Left colon (tissue), 2 donors: ENCODE data around the gene TNFRSF8. TPM values are rescaled to one million over a fixed set of nuclear protein-coding genes. Genes with fewer than 3 reads are reported as not detected.
"Not testable (repeated sequence)": the region's sequence is repeated elsewhere in the genome, so short reads cannot be mapped to it uniquely, and the experiment has no call there.

ENCODE experiments used
- ATAC-seq: fragments of 200-7000 bp; cut with Tn5 transposase; one replicate; pipeline ENCODE4 v1.9.1; 2020; ENCODE audit warnings: mild to moderate bottlenecking, moderate library complexity
- DNase-seq, 2 donors: peaks; one replicate each; pipeline ENCODE4 v3.0.0-alpha.2; 2020
- intact Hi-C, 2 donors: fragments of 100-400 bp; cut with DNase I in 1 of 2; cut with micrococcal nuclease in 1 of 2; formaldehyde crosslinking; loops; one replicate each; pipeline versions ENCODE4 v1.11.2 to v1.14.0; 2022; cut with DNase I, micrococcal nuclease
- long read RNA-seq: library from polyadenylated mRNA; unstranded; transcript quantifications from one replicate; pipeline ENCODE4 v2.0.0, GENCODE V29; 2021
- total RNA-seq, 2 donors: library from RNA; stranded (reverse); fragmentation: NEBNext Ultra II Directional; extraction: Animal tissue kit (Norgen Biotek cat#: 25700); gene quantifications; one replicate each; pipeline ENCODE4 v1.2.1, GENCODE V29; 2021
- donor health status: DM: no; HTN: no; CAD: no.
- donor health status: DM: yes; HTN: yes; CAD: no.

TNFRSF8 gene
- total RNA-seq, result under 1 TPM; 0.15 to 0.25 TPM
- long read RNA-seq, partial matches to known transcripts, result 0 of 1 reads
- long read RNA-seq, other reads (novel, unspliced or antisense), result 0 of 1 reads

DNA sequence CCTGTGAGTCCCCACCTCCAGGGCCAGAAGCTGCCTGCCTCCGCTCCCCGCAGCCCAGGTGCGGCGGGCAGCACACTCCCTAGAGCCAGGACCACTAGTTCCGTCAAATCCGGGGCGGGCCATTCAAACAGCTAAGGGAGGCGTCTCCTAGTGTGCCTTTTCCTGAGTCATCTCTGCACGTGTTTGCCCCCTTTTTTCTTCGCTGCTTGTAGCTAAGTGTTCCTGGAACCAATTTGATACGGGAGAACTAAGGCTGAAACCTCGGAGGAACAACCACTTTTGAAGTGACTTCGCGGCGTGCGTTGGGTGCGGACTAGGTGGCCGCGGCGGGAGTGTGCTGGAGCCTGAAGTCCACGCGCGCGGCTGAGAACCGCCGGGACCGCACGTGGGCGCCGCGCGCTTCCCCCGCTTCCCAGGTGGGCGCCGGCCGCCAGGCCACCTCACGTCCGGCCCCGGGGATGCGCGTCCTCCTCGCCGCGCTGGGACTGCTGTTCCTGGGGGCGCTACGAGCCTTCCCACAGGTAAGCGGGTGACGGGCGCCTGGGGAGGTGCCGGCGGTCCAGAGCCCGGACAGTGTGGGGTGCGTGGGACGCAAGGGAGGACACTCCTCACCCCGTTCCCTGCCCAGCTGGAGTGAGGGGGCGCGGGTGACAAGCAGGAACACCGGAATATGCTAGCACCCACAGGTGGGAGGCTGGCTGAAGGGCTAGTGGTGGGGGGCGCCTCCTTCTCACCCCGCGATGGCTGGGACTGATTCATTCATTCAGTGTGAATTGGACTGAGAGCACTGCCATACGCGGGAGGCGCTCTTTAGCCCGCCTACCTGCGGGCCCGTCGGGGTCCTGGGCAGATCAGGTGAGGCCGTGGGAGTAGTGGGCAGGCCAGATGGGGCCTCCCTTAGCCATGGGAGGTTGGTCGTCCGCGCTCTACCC, at the start of gene TNFRSF8:
TNFRSF8 (plus strand) TSS at position 163 of the 932 bp plus-strand sequence; CDS start at position 459, 296 bp downstream.
- DNase-seq, result no peak
- intact Hi-C loops, result no loop called here
- no peak for ATAC-seq

DNA sequence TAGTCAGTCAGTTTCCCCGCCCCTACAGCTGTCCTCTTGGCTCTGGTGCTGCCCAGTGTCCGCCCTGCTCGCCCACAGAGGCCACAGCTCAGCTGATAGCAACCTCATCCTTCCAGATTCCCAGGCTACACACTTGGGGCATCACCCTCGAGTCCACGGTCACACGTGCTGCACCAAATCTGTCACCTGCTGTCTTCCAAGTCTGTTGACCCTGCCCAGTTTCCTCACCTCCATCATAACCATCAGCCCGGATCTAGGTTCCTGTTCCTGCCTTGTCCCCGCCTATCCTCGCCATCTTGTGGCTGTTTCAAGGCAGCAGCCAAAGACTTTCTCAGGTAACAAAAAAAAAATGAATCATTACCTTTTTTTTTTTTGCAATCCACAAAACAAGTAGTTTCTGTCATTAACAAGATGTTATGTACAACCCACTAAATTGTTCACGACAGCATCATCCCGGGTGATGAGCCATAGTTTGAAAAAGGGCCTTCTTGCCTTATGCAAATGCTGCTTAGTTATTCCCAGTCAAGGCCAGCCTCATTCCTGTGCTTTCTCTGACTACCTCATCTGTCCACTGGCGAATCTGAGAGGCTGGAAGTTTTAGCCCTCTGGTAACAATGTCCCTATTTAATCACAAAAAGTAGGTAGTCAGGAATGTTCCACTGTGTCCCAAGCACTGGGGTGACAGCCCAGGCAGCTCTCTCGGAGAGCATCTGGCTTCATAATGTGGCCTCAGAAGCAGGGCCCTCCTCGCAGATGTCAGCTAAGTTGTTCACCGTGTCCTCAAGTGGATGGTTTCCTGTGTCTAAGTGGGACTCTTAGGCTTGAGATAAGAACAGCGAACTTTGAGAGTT, 48.7 kb upstream of the TNFRSF8 start:
- ATAC-seq, result no peak
- intact Hi-C loops, result no loop called here
- DNase-seq, result no peak

DNA sequence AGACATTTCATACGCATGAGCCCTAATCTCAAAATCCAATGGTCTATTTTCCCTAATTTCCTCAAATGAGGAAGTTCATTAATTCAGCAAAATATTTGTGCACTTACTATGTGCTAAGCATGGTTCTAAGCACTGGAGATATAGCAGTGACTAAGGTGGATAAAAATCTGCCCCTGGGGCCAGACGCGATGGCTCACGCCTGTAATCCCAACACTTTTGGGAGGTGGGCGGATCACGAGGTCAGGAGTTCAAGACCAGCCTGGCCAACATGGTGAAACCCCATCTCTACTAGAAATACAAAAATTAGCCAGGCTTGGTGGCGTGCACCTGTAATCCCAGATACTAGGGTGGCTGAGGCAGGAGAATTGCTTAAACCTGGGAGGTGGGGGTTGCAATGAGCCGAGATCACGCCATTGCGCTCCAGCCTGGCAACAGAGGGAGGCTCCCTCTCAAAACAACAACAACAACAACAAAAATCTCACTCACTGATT, 48.1 kb upstream of the TNFRSF8 start:
- ATAC-seq (no peak), DNase-seq (no peak)
- intact Hi-C loops, result no loop called here

DNA sequence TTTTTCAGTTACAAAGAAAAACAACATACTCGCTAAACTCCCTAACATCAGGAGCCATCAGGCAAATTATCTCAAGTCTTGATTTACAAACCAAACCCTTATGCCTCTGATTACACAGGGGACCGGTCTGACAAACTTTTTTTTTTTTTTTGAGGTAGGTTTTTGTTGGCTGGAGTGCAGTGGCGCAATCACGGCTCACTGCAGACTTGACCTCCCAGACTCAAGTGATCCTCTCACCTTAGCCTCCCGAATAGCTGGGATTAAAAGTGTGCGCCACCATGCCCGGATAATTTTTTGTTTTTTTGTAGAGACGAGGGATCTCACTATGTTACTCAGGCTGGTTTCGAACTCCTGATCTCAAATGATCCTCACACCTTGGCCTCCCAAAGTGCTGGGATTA, 47.6 kb upstream of the TNFRSF8 start:
- DNase-seq (no peak), ATAC-seq (no peak)
- intact Hi-C loops, result no loop called here

DNA sequence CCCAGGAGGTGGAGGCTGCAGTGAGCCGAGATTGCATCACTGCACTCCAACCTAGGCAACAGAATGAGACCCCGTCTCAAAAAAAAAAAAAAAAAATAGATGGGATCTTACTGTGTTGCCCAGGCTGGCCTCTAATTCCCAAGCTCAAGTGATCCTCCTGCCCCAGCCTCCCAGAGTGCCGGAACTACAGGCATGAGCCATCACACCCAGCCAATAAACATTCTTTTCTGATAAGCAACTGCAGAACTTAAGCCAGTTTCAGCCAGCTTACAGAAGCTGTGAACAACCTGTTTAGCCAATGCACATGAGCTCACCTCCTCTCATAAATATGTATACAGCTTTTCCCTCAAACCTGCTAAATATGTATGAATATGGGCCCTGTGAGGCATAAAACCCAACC, 46.9 kb upstream of the TNFRSF8 start:
- ATAC-seq (peak; percentile 21), DNase-seq (peak in 1 of 2 donors; percentile 23)
- intact Hi-C loops, result no loop called here

DNA sequence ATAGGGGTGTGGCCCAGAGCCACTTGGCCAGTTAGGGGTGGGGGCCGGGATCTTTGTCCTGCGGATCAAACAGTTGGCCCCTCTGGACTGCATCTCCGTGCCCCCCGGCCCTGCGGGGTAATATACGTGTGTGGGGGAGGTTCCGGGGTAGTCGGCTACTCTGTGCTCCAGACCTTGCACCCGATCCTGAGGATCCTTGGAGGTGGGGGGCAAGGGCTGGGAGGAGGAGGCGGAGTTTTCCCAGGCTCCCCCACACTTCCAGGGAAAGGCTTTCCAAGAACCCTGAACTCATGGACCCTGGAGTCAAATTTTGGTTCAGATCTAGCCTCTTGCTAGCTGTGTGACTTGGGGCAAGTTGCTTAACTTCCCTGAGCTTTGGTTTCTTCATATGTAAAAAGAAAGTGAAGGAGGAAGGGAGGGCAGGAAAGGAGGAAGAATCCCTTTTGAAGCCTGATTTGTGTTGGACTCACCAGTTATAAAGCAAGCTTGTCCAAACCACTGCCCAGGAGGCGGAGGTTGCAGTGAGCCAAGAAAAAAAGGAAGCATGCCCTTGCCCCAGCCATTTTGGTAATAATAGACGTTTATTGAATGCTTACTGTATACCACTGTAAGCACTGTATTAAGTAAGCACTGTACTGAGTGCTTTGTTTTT, 43.1 kb upstream of the TNFRSF8 start:
- peak in 1 of 2 donors; percentile 49 for DNase-seq
- peak; percentile 11 for ATAC-seq
- intact Hi-C loops, result no loop called here

DNA sequence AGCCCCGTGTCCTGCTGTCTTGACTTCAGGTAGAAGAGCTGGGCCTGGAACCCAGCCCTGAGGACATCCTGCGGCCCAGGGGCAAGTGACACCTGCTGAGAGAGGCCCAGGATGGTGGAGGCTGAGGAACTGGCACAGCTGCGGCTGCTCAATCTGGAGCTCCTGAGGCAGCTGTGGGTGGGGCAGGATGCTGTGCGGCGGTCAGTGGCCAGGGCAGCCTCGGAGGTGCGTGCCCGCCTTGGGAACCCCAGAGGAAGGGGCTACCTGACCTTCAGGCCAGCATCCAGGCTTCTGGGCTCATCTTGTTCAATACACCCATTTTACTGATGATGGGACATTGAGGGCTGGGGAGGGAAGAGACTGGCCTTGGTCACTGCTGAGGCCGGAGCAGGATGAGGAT, 41.5 kb upstream of the TNFRSF8 start:
- intact Hi-C loops, result no loop called here

DNA sequence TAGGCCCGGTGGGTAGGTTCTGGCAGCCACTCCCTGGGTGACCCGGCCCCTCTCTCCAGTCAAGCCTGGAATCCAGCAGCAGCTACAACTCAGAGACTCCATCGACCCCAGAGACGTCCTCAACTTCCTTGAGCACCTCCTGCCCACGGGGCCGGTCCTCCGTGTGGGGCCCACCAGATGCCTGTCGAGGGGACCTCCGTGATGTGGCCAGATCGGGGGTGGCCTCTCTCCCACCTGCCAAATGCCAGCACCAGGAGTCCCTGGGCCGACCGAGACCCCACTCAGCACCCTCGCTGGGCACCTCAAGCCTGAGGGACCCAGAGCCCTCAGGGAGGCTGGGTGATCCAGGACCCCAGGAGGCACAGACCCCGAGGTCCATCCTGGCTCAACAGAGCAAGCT, 41.1 kb upstream of the TNFRSF8 start:
- DNase-seq (no peak), ATAC-seq (no peak)
- intact Hi-C loops, result no loop called here

More for the DNA sequence above, 41.5 kb upstream of the TNFRSF8 start:
- DNase-seq, result no peak
- no peak for ATAC-seq

DNA sequence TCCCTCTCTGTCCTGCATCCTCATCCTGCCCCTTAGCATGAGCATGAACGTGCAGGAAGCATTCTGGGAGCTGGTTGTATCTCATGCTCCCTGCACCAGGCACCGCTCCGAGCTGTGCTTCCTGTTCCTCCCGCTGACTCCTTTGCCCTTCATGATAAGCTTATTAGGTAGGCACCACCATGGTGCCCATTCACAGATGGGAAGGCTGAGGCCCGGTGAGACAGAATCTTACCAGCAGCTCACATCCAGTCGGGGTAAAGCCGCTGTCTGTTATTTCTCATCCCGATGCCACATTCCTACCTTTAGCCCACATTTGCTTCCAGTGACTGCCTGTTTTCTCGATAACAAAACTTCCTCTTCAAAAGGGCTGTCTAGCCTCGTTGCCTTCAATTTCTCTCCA, 36.5 kb upstream of the TNFRSF8 start:
- no peak for ATAC-seq
- DNase-seq, result no peak
- intact Hi-C loops, result no loop called here

DNA sequence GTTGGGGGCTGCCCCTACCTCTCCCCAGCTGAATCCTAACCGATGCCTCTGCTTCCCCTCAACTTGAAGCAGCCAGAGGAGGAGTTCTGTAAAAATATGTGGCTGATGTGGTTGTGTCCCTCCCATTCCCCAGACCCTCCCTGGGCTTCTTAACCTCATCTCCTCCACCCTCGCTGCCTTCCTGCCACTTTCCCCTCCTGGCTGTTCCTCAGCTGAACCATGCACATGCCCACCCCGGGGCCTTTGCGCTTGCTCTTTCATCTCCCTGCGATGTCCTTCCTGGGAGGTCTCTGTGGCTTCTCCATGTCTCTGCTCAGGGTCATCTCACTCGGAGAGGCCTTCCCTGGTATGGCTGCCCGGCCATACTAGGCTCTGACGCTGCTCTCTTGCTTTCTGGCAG, 34.9 kb upstream of the TNFRSF8 start:
- intact Hi-C loops, result no loop called here
- DNase-seq (no peak), ATAC-seq (no peak)

DNA sequence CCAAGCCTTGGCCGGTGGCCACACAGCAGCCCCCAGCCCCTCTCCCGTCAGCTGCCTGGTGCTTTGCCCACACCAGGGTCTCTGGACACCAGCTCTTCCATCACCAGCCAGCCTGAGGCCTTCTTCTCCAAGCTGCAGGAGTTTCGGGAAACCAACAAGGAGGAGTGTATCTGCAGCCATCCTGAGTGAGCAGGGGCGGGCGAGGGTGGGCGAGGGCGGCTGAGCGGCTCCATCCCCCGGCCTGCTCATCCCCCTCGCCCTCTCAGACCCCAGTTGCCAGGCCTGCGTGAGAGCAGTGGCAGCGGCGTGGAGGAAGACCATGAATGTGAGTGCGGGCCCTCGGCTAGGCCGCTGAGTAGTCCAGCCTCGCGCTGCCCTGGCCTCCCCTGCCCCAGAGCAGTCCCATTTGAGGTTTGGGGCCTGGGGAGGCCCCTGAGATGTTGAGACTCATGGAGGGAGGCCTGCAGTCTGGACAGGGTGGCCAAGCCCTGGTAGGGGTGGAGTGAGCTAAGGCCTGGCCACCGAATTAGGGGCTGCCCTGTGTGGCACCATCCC, 34.1 kb upstream of the TNFRSF8 start:
- DNase-seq (no peak), ATAC-seq (no peak)
- intact Hi-C loops, result no loop called here

DNA sequence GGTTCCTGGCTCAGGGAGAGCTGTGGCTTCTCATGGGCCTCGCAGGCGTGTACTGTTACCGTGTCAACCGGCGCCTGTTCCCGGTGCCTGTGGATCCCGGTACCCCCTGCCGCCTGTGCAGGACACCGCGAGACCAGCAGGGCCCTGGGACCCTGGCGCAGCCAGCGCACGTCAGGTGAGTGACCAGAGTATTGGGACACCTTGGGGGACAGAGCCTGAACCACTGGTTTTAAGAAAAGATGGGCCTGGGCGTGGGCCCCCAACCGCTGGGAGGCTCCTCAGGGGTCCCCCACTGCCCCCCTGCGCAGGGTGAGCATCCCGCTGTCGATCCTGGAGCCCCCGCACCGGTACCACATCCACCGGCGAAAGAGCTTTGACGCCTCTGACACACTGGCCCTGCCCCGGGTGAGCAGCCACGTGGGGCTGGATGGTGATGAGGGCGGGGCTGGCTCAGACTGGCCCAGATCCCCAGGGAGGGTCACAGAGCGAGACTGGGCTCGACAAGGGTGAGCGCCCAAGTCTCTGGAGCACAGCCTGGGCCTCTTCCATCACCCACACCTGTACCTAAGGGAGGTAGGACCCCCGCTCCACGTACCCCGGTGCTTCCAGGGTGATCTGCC, 33.3 kb upstream of the TNFRSF8 start:
- no peak for ATAC-seq
- no peak for DNase-seq
- intact Hi-C loops, result no loop called here

DNA sequence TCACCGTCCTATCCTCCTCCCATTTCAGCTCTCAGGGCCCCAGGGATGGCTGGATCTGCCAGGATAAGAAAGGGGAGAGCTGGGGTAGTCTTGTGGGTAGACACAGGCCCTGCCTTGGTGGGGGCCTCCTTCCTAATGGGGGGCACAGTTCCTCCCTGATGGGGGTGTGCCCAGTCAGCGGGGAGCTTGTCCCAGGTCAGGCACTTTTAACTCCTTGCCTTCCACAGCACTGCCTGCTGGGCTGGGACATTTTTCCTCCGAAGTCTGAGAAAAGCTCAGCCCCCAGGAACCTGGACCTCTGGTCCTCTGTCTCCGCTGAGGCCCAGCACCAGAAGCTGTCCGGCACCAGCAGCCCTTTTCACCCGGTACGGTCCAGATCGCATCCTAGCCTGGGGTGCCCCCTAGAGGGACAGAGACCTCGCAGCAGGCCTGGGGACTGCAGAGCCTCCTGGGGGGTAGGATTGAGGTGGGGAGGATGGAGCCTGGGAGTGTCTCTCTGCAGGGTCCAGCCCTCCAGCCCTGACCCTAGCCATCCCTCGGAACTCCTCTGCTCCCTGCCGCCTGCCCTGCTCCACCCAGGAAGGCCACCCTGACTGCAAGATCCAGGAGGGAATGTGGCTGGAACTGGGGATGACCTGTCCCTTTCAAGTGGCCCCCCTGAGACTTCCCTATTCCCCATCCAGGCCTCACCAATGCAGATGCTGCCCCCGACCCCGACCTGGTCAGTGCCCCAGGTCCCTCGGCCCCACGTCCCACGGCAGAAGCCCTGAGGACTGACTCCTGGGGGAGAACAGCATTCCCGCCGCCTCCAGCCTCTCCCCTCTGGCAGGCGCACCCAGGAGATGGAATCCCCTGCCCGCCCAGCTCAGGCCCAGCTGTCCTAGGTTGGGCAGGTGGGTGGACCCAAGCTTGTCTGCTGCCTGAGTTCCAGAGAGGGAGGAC, 31.8 kb upstream of the TNFRSF8 start:
- intact Hi-C loops, result no loop called here
- ATAC-seq (peak; percentile 71), DNase-seq (peak in 1 of 2 donors; percentile 30)

DNA sequence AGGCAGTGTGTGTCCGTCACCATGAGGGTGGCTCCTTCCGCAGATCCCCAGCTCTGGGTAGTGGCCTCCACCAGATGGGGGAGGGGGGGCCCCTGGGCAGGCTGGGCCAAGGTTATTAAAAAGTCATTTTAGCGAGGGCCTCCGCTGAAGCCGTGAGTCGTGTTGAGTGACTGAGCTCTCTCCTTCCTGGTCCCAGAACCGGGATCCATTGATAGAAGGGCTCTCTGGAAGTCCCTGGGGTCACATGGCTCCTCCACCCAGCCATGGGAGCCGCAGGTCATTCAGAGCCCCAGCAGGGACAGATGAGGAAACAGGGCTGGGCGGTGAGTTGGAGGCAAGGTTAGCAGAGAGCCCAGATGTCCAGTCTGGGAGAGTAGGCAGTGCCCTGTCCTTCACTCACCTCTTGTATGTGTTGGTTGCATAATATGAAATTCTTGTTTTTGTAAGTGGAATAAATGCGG, 30.9 kb upstream of the TNFRSF8 start:
- DNase-seq (no peak), ATAC-seq (no peak)
- intact Hi-C loops, result no loop called here

DNA sequence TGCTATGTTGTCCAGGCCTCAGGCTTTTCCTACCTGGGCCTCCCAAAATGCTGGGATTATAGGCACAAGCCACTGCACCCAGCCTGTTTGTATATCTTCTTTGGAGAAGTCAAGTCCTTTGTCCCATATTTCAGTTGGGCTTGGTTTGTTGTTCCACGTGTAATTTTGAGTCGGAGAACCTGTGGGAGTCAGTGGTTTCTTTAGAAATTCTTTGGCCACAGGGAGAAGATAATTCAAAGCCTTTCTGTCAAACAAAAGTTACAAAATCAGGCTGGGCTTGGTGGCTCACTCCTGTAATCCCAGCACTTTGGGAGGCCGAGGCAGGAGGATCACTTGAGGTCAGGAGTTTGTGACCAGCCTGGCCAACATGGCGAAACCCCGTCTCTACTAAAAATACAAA, 29.7 kb upstream of the TNFRSF8 start:
- intact Hi-C loops, ATAC-seq: not testable (repeated sequence)

DNA sequence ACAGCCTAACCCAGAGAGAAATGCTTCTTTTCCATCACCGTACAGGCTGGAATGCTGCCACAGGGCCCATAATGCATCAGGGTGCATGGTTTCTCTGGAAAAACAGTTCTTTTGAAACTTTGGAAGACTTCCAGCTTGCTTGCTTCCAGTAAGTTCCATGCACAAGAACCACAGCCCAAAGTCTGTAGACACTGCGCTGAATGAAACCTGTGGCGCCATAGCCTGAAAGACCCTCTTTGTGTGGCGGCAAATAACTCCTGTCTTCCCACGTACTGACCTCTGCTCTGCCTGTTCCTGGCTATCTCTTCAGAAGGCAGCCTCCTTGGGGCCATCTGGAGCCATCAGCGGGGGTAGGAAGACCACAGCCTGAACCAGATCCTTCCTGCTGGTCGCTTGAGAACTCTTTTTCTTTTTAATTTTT, 28.7 kb upstream of the TNFRSF8 start:
- no peak for DNase-seq
- no peak for ATAC-seq
- intact Hi-C loops, result no loop called here

More for the DNA sequence above, 29.7 kb upstream of the TNFRSF8 start:
- DNase-seq, result not testable (repeated sequence)

DNA sequence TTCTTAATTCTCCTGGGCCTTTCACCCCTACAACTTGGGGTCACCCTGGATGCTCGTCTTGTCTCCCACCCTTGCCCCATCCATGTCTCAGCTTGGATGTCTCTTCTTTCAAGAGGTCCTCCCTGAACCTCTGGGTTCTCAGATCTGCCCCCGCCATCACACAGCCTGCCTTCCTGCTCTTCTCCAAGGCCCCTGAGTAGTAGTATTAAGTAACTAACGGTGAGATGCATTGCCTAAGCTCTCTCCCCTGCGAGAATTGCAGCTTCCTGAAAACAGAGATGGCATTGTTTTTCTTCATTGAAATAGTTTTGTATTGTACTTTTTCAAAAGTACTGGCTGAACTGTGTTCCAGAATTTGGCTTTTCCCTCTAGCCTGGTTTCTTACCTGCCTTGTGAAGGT, 27.8 kb upstream of the TNFRSF8 start:
- intact Hi-C loops, result no loop called here
- DNase-seq, result no peak
- ATAC-seq, result no peak
